Mesendoderm (in vitro differentiated cells): ENCODE results near the gene PCDHA1.

ENCODE experiments used
- DNase-seq: peaks from one replicate; pipeline ENCODE4 v3.0.0; 2013
- H2AK5ac ChIP-seq: 2 replicates; pipeline ENCODE4 v1.6.1; 2013; ENCODE audit warnings: low read length, inconsistent platforms
- H2BK120ac ChIP-seq: 2 replicates; pipeline ENCODE4 v1.6.1; 2013; ENCODE audit warnings: low read depth, mild to moderate bottlenecking, low read length, moderate library complexity, mixed read lengths
- H2BK15ac ChIP-seq: replicated peaks from 2 replicates; pipeline ENCODE4 v1.6.1; 2013; ENCODE audit warnings: low read depth, mild to moderate bottlenecking, moderate library complexity
- H2BK5ac ChIP-seq: 2 replicates; pipeline ENCODE4 v1.6.1; 2013; ENCODE audit warnings: low read length, inconsistent platforms
- H3K18ac ChIP-seq: 2 replicates; pipeline ENCODE4 v1.6.1; 2013; ENCODE audit warnings: mild to moderate bottlenecking, low read length, mixed read lengths
- H3K23ac ChIP-seq: one replicate; pipeline ENCODE4 v1.6.1; 2013; ENCODE audit warnings: low read length
- H3K27ac ChIP-seq: 2 replicates; pipeline ENCODE4 v1.5.1; 2013; ENCODE audit warnings: low read depth, mild to moderate bottlenecking, inconsistent platforms, low read length, moderate library complexity
- H3K27me3 ChIP-seq: 2 replicates; pipeline ENCODE4 v1.6.1; 2013; ENCODE audit warnings: low read length, control low read depth, mild to moderate bottlenecking, inconsistent platforms; ENCODE audit not compliant: insufficient read depth, poor library complexity
- H3K36me3 ChIP-seq: 2 replicates; pipeline ENCODE4 v1.6.1; 2013; ENCODE audit warnings: low read length, inconsistent platforms; ENCODE audit not compliant: control insufficient read depth, insufficient read depth
- H3K4ac ChIP-seq: one replicate; pipeline ENCODE4 v1.6.1; 2013; ENCODE audit warnings: low read depth, mild to moderate bottlenecking, low read length, moderate library complexity
- H3K4me1 ChIP-seq: 2 replicates; pipeline ENCODE4 v1.6.1; 2013; ENCODE audit warnings: low read depth, low read length, inconsistent platforms; ENCODE audit not compliant: control insufficient read depth
- H3K4me2 ChIP-seq: 2 replicates; pipeline ENCODE4 v1.6.1; 2013; ENCODE audit warnings: low read length
- H3K4me3 ChIP-seq: 2 replicates; pipeline ENCODE4 v1.5.1; 2013; ENCODE audit warnings: mild to moderate bottlenecking, low read length
- H3K56ac ChIP-seq: one replicate; pipeline ENCODE4 v1.6.1; 2013; ENCODE audit warnings: low read length
- H3K79me1 ChIP-seq: 2 replicates; pipeline ENCODE4 v1.6.1; 2013; ENCODE audit warnings: low read length, inconsistent platforms
- H3K79me2 ChIP-seq: 2 replicates; pipeline ENCODE4 v1.6.1; 2013; ENCODE audit warnings: mild to moderate bottlenecking, low read length; ENCODE audit not compliant: control insufficient read depth, insufficient read depth
- H3K9ac ChIP-seq: 2 replicates; pipeline ENCODE4 v1.6.1; 2013; ENCODE audit warnings: low read length, inconsistent platforms
- H4K5ac ChIP-seq: one replicate; pipeline ENCODE4 v1.6.1; 2013; ENCODE audit warnings: low read length
- H4K8ac ChIP-seq: one replicate; pipeline ENCODE4 v1.6.1; 2013; ENCODE audit warnings: low read depth, mild to moderate bottlenecking, control low read depth, low read length, moderate library complexity
- WGBS: extraction: QIAGEN DNeasy Blood & Tissue Kit; methylation state at CpG from one replicate; pipeline ENCODE4 v1.1.7; 2013; ENCODE audit warnings: low lambda C conversion rate, missing lambda C conversion rate; ENCODE audit not compliant: insufficient coverage; ENCODE audit errors: extremely low coverage; 5-methylcytosine and 5-hydroxymethylcytosine counted together

Gene PCDHA1

GRCh38 chr5:140951636-140952035, 165.7 kb downstream of the PCDHA1 start:
- no peak overlapping the region for H4K8ac ChIP-seq
- no peak overlapping the region for H2AK5ac ChIP-seq

DNA sequence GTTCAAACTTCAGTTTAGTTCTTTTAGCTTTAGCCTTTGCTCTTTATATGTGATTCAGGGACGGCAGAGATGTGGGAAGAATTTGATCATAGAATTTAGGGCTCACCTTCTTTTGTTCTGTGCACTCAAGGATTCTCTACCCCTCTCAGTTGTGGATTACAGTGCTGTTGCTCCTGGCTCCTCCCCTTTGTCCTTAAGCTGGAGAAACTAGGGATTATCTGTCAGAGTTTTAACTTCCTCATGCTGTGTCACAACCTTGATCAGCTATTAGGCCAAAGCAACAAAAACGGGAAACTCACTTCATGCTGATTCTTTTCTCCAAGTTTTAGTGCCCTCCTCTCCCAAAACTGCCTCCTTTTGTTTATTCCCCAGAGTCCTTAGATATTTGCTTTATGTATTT, 167.3 kb downstream of the PCDHA1 start:
- Histone ChIP-seq H3K4ac (no peak overlapping the region), H3K79me2 (no peaks in the 10 kb centered on the region), H2BK120ac (no peak overlapping the region), H2AK5ac (no peak overlapping the region), H3K56ac (no peak overlapping the region), H3K4me2 (no peak overlapping the region), H4K8ac (no peak overlapping the region), H3K4me1 (no peaks in the 10 kb centered on the region), H2BK5ac (no peak overlapping the region), H3K4me3 (no peak overlapping the region), H4K5ac (no peak overlapping the region), H3K9ac (no peak overlapping the region), H3K27me3 (no peaks in the 10 kb centered on the region), H2BK15ac (no peak overlapping the region), H3K36me3 (no peaks in the 10 kb centered on the region), H3K27ac (no peak overlapping the region), H3K79me1 (no peaks in the 10 kb centered on the region), H3K23ac (no peak overlapping the region), H3K18ac (no peak overlapping the region)
- peak; percentile 63 for DNase-seq
- no CpG with 5 or more reads among the region's 2 CpGs for WGBS

More at GRCh38 chr5:140951636-140952035, 165.7 kb downstream of the PCDHA1 start:
- Histone ChIP-seq H3K4ac (no peak overlapping the region), H3K18ac (no peak overlapping the region), H3K9ac (no peak overlapping the region), H4K5ac (no peak overlapping the region), H3K79me2 (no peaks in the 10 kb centered on the region), H3K4me1 (no peaks in the 10 kb centered on the region), H3K56ac (no peak overlapping the region), H3K23ac (no peak overlapping the region), H3K4me2 (no peak overlapping the region), H2BK15ac (no peak overlapping the region), H2BK5ac (no peak overlapping the region), H3K79me1 (no peaks in the 10 kb centered on the region), H3K27ac (no peak overlapping the region), H2BK120ac (no peak overlapping the region), H3K27me3 (no peaks in the 10 kb centered on the region), H3K36me3 (no peaks in the 10 kb centered on the region), H3K4me3 (no peak overlapping the region)
- DNase-seq, result no peak
- no CpG with 5 or more reads among the region's 6 CpGs for WGBS

- Histone ChIP-seq H2BK120ac (no peak overlapping the region), H3K27me3 (no peaks in the 10 kb centered on the region), H3K4me2 (no peak overlapping the region), H4K8ac (no peak overlapping the region), H2AK5ac (no peak overlapping the region), H2BK5ac (no peak overlapping the region), H3K79me1 (no peaks in the 10 kb centered on the region), H4K5ac (no peak overlapping the region), H3K27ac (no peak overlapping the region), H3K18ac (no peak overlapping the region), H3K4me1 (peaks cover 6% of the 10 kb centered on the region), H3K56ac (no peak overlapping the region), H2BK15ac (no peak overlapping the region), H3K23ac (no peak overlapping the region), H3K4me3 (no peak overlapping the region), H3K36me3 (no peaks in the 10 kb centered on the region), H3K4ac (no peak overlapping the region), H3K9ac (no peak overlapping the region), H3K79me2 (no peaks in the 10 kb centered on the region)
- DNase-seq, result no peak
- WGBS, result no CpG with 5 or more reads among the region's 1 CpG
Measured at GRCh38 chr5:140962190-140962589, 176.2 kb downstream of the PCDHA1 start.

DNA sequence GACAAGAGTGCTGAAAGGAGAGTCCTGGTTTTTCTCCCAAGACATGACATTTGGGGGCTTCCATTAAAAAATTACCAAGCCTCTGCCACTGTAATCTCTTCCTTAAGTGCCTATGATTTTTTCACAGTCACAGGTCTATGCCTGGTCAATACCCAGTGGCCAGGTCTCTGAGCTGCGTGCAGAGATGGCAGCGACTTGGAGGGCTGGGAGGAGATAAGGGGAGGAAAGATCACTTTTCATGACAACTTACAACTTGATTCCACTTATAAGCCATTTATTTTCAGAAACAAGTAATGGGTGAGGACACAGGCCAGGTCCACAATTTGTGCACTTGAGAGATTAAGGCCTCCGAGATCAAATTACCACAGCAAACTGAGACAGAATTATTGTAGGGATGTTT, 178.4 kb downstream of the PCDHA1 start:
- Histone ChIP-seq H3K9ac (no peak overlapping the region), H3K4ac (no peak overlapping the region), H3K79me1 (peaks cover 2% of the 10 kb centered on the region), H2BK5ac (no peak overlapping the region), H2AK5ac (no peak overlapping the region), H4K5ac (no peak overlapping the region), H3K4me1 (peaks cover 8% of the 10 kb centered on the region), H3K36me3 (no peaks in the 10 kb centered on the region), H3K27me3 (peaks cover 4% of the 10 kb centered on the region), H3K4me2 (no peak overlapping the region), H4K8ac (no peak overlapping the region), H2BK120ac (no peak overlapping the region), H2BK15ac (no peak overlapping the region), H3K27ac (no peak overlapping the region), H3K56ac (no peak overlapping the region), H3K79me2 (no peaks in the 10 kb centered on the region), H3K4me3 (no peak overlapping the region), H3K18ac (no peak overlapping the region), H3K23ac (no peak overlapping the region)
- WGBS, result no CpG with 5 or more reads among the region's 3 CpGs
- no peak for DNase-seq

DNA sequence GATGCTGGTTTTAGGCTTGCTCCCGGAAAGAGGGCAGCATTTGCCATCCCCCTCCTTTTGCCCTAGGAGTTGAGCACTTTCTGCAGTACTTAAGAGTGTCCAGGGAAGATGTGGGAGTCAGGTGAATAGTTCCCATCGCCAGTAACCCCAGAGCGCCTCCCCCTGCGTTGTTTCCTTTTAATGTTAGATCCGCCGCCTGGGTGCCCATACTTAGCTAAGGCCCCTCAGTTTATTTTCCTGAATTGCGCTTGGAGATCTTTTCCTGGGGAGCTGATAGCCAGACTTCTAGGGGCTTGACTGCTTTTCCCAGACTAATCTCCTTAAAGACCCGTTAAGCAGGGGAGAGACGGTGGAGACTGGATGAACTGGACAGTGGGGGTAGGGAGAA, 180.0 kb downstream of the PCDHA1 start:
- Histone ChIP-seq H3K4me2 (peak overlapping the region; percentile 97), H3K79me2 (no peaks in the 10 kb centered on the region), H3K36me3 (no peaks in the 10 kb centered on the region), H4K5ac (no peak overlapping the region), H3K79me1 (peaks cover 2% of the 10 kb centered on the region), H3K4ac (no peak overlapping the region), H3K18ac (no peak overlapping the region), H3K27me3 (peaks cover 4% of the 10 kb centered on the region), H3K56ac (peak overlapping the region; percentile 88), H3K9ac (peak overlapping the region; percentile 71), H3K27ac (no peak overlapping the region), H2BK5ac (no peak overlapping the region), H3K4me1 (peaks cover 8% of the 10 kb centered on the region), H2BK15ac (no peak overlapping the region), H2BK120ac (no peak overlapping the region), H3K23ac (no peak overlapping the region), H2AK5ac (no peak overlapping the region), H3K4me3 (peak overlapping the region; percentile 72), H4K8ac (no peak overlapping the region)
- DNase-seq, result no peak
- no CpG with 5 or more reads among the region's 9 CpGs for WGBS
